HG03066 (cell line): ENCODE data around the gene DTNBP1.
"Not testable (repeated sequence)": the region's sequence is repeated elsewhere in the genome, so short reads cannot be mapped to it uniquely, and the experiment has no call there.

Experiments
- ATAC-seq: cut with Tn5 transposase; IDR thresholded peaks from one replicate; pipeline ENCODE4 v1.9.1; 2021; ENCODE audit warnings: low read depth; ENCODE audit not compliant: unreplicated experiment

The DTNBP1 gene

GRCh38 chr6:15672291-15672690 is 9.5 kb upstream of the DTNBP1 start:
- no peak for ATAC-seq

- no peak for ATAC-seq
Measured at GRCh38 chr6:15668918-15669317, 6.1 kb upstream of the DTNBP1 start.

GRCh38 chr6:15666896-15667295 is 4.1 kb upstream of the DTNBP1 start:
- ATAC-seq = not testable (repeated sequence)

- no peak for ATAC-seq
Measured at GRCh38 chr6:15665237-15665636, 2.4 kb upstream of the DTNBP1 start.

- ATAC-seq = no peak
Measured at GRCh38 chr6:15663130-15663871, 473 bp upstream of the DTNBP1 start.

GRCh38 chr6:15661853-15662325 is 939 bp downstream of the DTNBP1 start:
- no peak for ATAC-seq

GRCh38 chr6:15659181-15659580 is 3.6 kb downstream of the DTNBP1 start:
- ATAC-seq = no peak

- no peak for ATAC-seq
Measured at GRCh38 chr6:15658181-15658744, 4.6 kb downstream of the DTNBP1 start.

- ATAC-seq = no peak
Measured at GRCh38 chr6:15657290-15657689, 5.5 kb downstream of the DTNBP1 start.

- no peak for ATAC-seq
Measured at GRCh38 chr6:15656145-15656544, 6.7 kb downstream of the DTNBP1 start.

- no peak for ATAC-seq
Measured at GRCh38 chr6:15654250-15654649, 8.6 kb downstream of the DTNBP1 start.

- ATAC-seq = peak; percentile 65
Measured at GRCh38 chr6:15653581-15653980, 9.2 kb downstream of the DTNBP1 start.

- not testable (repeated sequence) for ATAC-seq
Measured at GRCh38 chr6:15650004-15650559, 12.7 kb downstream of the DTNBP1 start.

- ATAC-seq = no peak
Measured at GRCh38 chr6:15644904-15645303, 17.9 kb downstream of the DTNBP1 start.

- ATAC-seq = no peak
Measured at GRCh38 chr6:15643542-15643941, 19.3 kb downstream of the DTNBP1 start.

GRCh38 chr6:15642276-15642675 is 20.6 kb downstream of the DTNBP1 start:
- no peak for ATAC-seq

- no peak for ATAC-seq
Measured at GRCh38 chr6:15638373-15638772, 24.5 kb downstream of the DTNBP1 start.

- no peak for ATAC-seq
Measured at GRCh38 chr6:15631432-15631831, 31.4 kb downstream of the DTNBP1 start.

- ATAC-seq = no peak
Measured at GRCh38 chr6:15630202-15630601, 32.6 kb downstream of the DTNBP1 start.

GRCh38 chr6:15629487-15629886 is 33.3 kb downstream of the DTNBP1 start:
- no peak for ATAC-seq

GRCh38 chr6:15628499-15629131 is 34.2 kb downstream of the DTNBP1 start:
- ATAC-seq = peak; percentile 66
